SU-DHL-6 (cell line): ENCODE measurements around the gene CLPTM1L.
"Not testable (repeated sequence)": the region's sequence is repeated elsewhere in the genome, so short reads cannot be mapped to it uniquely, and the experiment has no call there.

Source experiments
- H2AFZ ChIP-seq: fragments of 200-600 bp; sonication (generic); 2 replicates; pipeline ENCODE4 v1.6.1; 2014; ENCODE audit warnings: low read depth, mild to moderate bottlenecking, moderate library complexity, mixed read lengths, antibody characterized with exemption, low read length; ENCODE audit not compliant: severe bottlenecking
- H3F3A ChIP-seq: fragments of 200-600 bp; shearing (Covaris generic); 2 replicates; pipeline ENCODE4 v1.6.0; 2016; ENCODE audit warnings: antibody characterized with exemption, mild to moderate bottlenecking; ENCODE audit not compliant: insufficient read depth
- H3K27ac ChIP-seq: fragments of 200-600 bp; sonication (generic); 2 replicates; pipeline ENCODE4 v1.5.1; 2016; ENCODE audit warnings: low read depth, mild to moderate bottlenecking, low read length, moderate library complexity, mixed read lengths
- H3K27me3 ChIP-seq: fragments of 200-600 bp; sonication (generic), shearing (Covaris generic); 2 replicates; pipeline ENCODE4 v1.6.0; 2014; ENCODE audit warnings: mild to moderate bottlenecking, low read length
- H3K36me3 ChIP-seq: fragments of 200-600 bp; sonication (generic); 2 replicates; pipeline ENCODE4 v1.6.1; 2014; ENCODE audit warnings: mild to moderate bottlenecking, low read length, mixed read lengths
- H3K4me2 ChIP-seq: fragments of 300-600, 200-600 bp; shearing (Covaris generic), sonication (generic); 2 replicates; pipeline ENCODE4 v1.6.0; 2014; ENCODE audit warnings: low read length, low read depth, mild to moderate bottlenecking; ENCODE audit not compliant: poor library complexity, severe bottlenecking
- H3K4me3 ChIP-seq: fragments of 200-600 bp; sonication (generic); 2 replicates; pipeline ENCODE4 v1.5.1; 2014; ENCODE audit warnings: antibody characterized with exemption, low read length, mild to moderate bottlenecking, mixed read lengths; ENCODE audit not compliant: insufficient read depth, poor library complexity, severe bottlenecking
- H3K79me2 ChIP-seq: fragments of 200-600 bp; sonication (generic); 2 replicates; pipeline ENCODE4 v1.6.1; 2014; ENCODE audit warnings: mild to moderate bottlenecking, low read length, moderate library complexity; ENCODE audit not compliant: insufficient read depth
- H3K9ac ChIP-seq: fragments of 200-600 bp; sonication (generic); 2 replicates; pipeline ENCODE4 v1.7.0; 2014; ENCODE audit warnings: mild to moderate bottlenecking, low read length
- H3K9me2 ChIP-seq: fragments of 200-600 bp; sonication (generic); replicated peaks from 2 replicates; pipeline ENCODE4 v1.6.1; 2014; ENCODE audit warnings: low read length; ENCODE audit not compliant: insufficient read depth
- H3K9me3 ChIP-seq: fragments of 200-600 bp; sonication (generic); 2 replicates; pipeline ENCODE4 v1.6.1; 2014; ENCODE audit warnings: low read length, mixed read lengths; ENCODE audit not compliant: insufficient read depth
- H4K20me1 ChIP-seq: fragments of 200-600 bp; sonication (generic); 2 replicates; pipeline ENCODE4 v1.6.1; 2014; ENCODE audit warnings: low read depth, mild to moderate bottlenecking, antibody characterized with exemption, low read length, moderate library complexity, mixed read lengths
- EZH2phosphoT487 ChIP-seq: fragments of 200-600 bp; sonication (generic), shearing (Covaris generic); conservative IDR thresholded peaks from 2 replicates; pipeline ENCODE4 v1.6.1; 2018; ENCODE audit warnings: mild to moderate bottlenecking, antibody characterized with exemption, low read length, moderate library complexity, mixed read lengths
- TF ChIP-seq, protein P1 (sequence below): fragments of 200-600 bp; sonication (generic); IDR thresholded peaks from one replicate; pipeline ENCODE4 v1.5.1; 2017; ENCODE audit warnings: antibody characterized with exemption, mild to moderate bottlenecking, low read length, moderate library complexity; ENCODE audit not compliant: insufficient read depth, poor library complexity, severe bottlenecking

The CLPTM1L gene

DNA sequence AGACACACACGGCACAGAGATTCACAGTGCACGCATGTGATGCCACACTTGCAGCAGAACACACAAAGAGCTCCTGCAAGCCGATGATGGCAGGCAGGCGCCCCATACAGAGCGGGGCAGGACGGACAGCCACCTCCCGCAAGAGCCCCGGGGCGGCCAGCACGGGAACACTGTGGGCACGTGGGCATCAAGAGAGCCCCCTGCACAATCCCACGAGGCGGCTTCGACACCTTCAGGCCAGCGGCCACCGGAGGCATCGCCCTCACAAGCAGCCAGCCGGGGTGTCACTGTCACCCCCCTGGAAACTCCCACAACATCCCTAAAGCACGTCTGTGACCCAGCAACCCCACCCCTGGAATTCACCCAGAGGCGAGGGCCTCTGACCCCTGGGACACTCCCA is 68.0 kb downstream of the CLPTM1L start:
- Histone ChIP-seq H3K9me3 (no peaks in the 10 kb centered on the region), H3K9ac (no peak overlapping the region), H3K4me3 (no peak overlapping the region), H3K36me3 (0 out of 2 replicates have a peak, but pooled peaks cover 4% of the 10 kb centered on the region), H3K27ac (no peak overlapping the region), H3K9me2 (no peaks in the 10 kb centered on the region), H3K4me2 (no peak overlapping the region), H3K79me2 (peaks cover 24% of the 10 kb centered on the region), H4K20me1 (no peaks in the 10 kb centered on the region), H3K27me3 (no peaks in the 10 kb centered on the region), H3F3A (no peaks in the 10 kb centered on the region), H2AFZ (no peak overlapping the region)
- no peak for TF ChIP-seq EZH2phosphoT487
- TF ChIP-seq, protein P1, sequence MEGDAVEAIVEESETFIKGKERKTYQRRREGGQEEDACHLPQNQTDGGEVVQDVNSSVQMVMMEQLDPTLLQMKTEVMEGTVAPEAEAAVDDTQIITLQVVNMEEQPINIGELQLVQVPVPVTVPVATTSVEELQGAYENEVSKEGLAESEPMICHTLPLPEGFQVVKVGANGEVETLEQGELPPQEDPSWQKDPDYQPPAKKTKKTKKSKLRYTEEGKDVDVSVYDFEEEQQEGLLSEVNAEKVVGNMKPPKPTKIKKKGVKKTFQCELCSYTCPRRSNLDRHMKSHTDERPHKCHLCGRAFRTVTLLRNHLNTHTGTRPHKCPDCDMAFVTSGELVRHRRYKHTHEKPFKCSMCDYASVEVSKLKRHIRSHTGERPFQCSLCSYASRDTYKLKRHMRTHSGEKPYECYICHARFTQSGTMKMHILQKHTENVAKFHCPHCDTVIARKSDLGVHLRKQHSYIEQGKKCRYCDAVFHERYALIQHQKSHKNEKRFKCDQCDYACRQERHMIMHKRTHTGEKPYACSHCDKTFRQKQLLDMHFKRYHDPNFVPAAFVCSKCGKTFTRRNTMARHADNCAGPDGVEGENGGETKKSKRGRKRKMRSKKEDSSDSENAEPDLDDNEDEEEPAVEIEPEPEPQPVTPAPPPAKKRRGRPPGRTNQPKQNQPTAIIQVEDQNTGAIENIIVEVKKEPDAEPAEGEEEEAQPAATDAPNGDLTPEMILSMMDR, result no peak

DNA sequence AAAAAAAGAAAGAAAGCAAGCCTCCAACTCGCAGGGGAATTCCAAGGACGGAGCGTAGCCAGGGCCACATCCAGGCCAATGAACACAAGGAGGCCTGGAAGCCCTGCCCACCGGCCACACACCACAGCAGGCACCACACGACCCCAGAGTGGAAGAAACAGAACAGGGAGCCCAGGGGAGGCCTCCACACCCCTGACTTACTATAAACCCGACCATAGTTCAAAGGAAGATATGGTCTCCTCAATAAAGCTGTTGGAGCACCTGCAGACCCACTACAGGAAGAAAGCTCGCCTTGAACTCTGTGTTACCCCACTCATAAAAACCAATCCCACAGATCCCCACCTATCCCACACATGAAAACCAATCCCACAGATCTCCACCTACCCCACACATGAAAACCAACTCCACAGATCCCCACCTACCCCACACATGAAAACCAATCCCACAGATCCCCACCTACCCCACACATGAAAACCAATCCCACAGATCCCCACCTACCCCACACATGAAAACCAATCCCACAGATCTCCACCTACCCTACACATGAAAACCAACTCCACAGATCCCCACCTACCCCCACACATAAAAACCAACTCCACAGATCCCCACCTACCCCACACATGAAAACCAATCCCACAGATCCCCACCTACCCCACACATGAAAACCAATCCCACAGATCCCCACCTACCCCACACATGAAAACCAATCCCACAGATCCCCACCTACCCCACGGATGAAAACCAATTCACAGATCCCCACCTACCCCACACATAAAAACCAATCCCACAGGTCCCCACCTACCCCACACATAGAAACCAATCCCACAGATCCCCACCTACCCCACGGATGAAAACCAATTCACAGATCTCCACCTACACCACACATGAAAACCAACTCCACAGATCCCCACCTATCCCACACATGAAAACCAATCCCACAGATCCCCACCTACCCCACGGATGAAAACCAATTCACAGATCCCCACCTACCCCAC is 69.2 kb downstream of the CLPTM1L start:
- not testable (repeated sequence) for H4K20me1 ChIP-seq, H3K27me3 ChIP-seq, H3K4me2 ChIP-seq, H3K9ac ChIP-seq, H2AFZ ChIP-seq, H3K9me3 ChIP-seq, H3K27ac ChIP-seq, H3K36me3 ChIP-seq, H3K4me3 ChIP-seq, H3F3A ChIP-seq, H3K9me2 ChIP-seq
- H3K79me2 ChIP-seq, result peaks cover 24% of the 10 kb centered on the region

DNA sequence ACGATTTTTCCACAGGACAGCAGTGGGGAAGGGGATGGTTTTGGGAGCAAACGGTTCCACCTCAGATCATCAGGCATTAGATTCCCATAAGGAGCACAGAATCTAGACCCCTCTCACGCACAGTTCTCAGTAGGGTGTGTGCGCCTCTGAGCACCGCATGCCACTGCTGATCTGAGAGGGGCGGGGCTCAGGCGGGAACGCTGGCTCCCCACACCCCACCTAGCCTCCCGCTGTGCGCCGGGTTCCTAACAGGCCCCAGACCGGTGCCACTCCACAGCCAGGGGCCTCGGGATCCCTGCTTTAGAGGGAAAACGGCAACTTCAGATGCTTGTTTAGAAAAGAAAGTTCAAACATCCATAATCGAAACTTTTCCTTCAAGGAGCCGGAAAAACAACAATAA is 70.4 kb downstream of the CLPTM1L start:
- no peak for TF ChIP-seq EZH2phosphoT487
- Histone ChIP-seq H3F3A (no peaks in the 10 kb centered on the region), H3K79me2 (peaks cover 20% of the 10 kb centered on the region), H3K36me3 (0 out of 2 replicates have a peak, but pooled peaks cover 4% of the 10 kb centered on the region), H4K20me1 (no peaks in the 10 kb centered on the region), H3K4me3 (no peak overlapping the region), H3K9me3 (no peaks in the 10 kb centered on the region), H3K27me3 (no peaks in the 10 kb centered on the region), H3K9me2 (no peaks in the 10 kb centered on the region), H3K4me2 (no peak overlapping the region), H2AFZ (no peak overlapping the region), H3K27ac (no peak overlapping the region), H3K9ac (no peak overlapping the region)

DNA sequence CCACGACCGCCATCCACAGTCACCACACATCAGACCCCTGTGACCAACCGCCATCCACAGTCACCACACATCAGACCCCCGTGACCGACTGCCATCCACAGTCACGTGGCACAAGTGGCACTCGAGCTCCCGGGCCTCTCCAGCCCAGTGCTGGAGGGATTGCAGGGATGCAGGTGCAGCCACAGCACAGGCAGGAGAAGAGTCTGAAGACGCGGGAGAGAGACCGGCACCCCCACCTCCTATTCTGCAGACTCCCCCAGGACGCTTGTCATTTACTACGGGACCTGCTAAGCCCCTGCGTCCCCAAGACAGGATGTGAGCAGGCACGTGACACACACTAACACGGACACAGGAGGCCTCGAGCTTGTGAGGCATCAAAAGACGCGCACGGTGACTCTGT is 71.2 kb downstream of the CLPTM1L start:
- Histone ChIP-seq H3K4me2 (no peak overlapping the region), H3K4me3 (no peak overlapping the region), H3K79me2 (peaks cover 20% of the 10 kb centered on the region), H3K9ac (no peak overlapping the region), H4K20me1 (no peaks in the 10 kb centered on the region), H3K27ac (no peak overlapping the region), H3K9me2 (no peaks in the 10 kb centered on the region), H2AFZ (no peak overlapping the region), H3K36me3 (0 out of 2 replicates have a peak, but pooled peaks cover 4% of the 10 kb centered on the region), H3F3A (no peaks in the 10 kb centered on the region), H3K9me3 (no peaks in the 10 kb centered on the region), H3K27me3 (no peaks in the 10 kb centered on the region)
- no peak for TF ChIP-seq EZH2phosphoT487
- TF ChIP-seq, protein P1, result no peak
